Panc1 (cell line): ENCODE data around the gene NECAB2.

Experiments used
- CTCF ChIP-seq: fragments of 450-650 bp; IDR thresholded peaks from 2 replicates; pipeline ENCODE4 v1.5.1; 2017; ENCODE audit warnings: mild to moderate bottlenecking
- POLR2AphosphoS5 ChIP-seq: IDR thresholded peaks from 2 replicates; pipeline ENCODE4 v1.6.1; 2012; ENCODE audit warnings: mild to moderate bottlenecking, low read depth, low read length, moderate library complexity
- TCF7L2 ChIP-seq: IDR thresholded peaks from 2 replicates; pipeline ENCODE4 v1.6.1; 2011; ENCODE audit warnings: mild to moderate bottlenecking, low read depth, low read length, inconsistent platforms

- no peak for TF ChIP-seq CTCF
- no peak for TF ChIP-seq TCF7L2
- TF ChIP-seq POLR2AphosphoS5, result no peak
These were observed 26.7 kb downstream of the NECAB2 start for GRCh38 chr16:83994703-83995102.
